PC-9 (cell line): ENCODE data around the gene EGLN1. TPM values are rescaled to one million over a fixed set of nuclear protein-coding genes. Genes with fewer than 3 reads are reported as not detected.

Experiments
- BruUV-seq: library from RNA; stranded (reverse); fragments of 400-500 nt; replicated peaks from 2 replicates; lab custom pipeline; 2021; lab: Mats Ljungman, UMichigan
- CTCF ChIA-PET: fragments of 300-600 bp; sonication (Branson Sonifier 250); formaldehyde crosslinking; loops from one replicate; lab custom pipeline; 2022; ENCODE audit warnings: antibody characterized with exemption; lab: Charles Lee
- POLR2A ChIA-PET: fragments of 300-600 bp; sonication (Branson Sonifier 250); formaldehyde crosslinking; loops from one replicate; lab custom pipeline; 2022; ENCODE audit warnings: antibody characterized with exemption; ENCODE audit not compliant: unreplicated experiment; lab: Charles Lee
- DNase-seq, 2 experiments: peaks; one replicate each; pipeline versions ENCODE4 v3.0.0 to v3.0.0-alpha.2; 2015 to 2022; ENCODE audit warnings: mixed read lengths in 1 of 2
- H2AFZ ChIP-seq: fragments of 200-600 bp; sonication (generic); 2 replicates; pipeline ENCODE4 v1.8.1; 2017; ENCODE audit warnings: antibody characterized with exemption
- H3F3A ChIP-seq: fragments of 200-600 bp; sonication (generic); 2 replicates; pipeline ENCODE4 v1.8.1; 2017; ENCODE audit warnings: antibody characterized with exemption, mild to moderate bottlenecking, low read depth; ENCODE audit not compliant: insufficient read depth
- H3K27ac ChIP-seq: fragments of 200-600 bp; sonication (generic); 2 replicates; pipeline ENCODE4 v1.6.1; 2016; ENCODE audit warnings: mixed run types
- H3K27me3 ChIP-seq: fragments of 200-600 bp; sonication (generic); 2 replicates; pipeline ENCODE4 v1.6.1; 2016; ENCODE audit warnings: low read depth, mixed run types; ENCODE audit not compliant: insufficient read depth
- H3K36me3 ChIP-seq: fragments of 200-600 bp; sonication (generic); 2 replicates; pipeline ENCODE4 v1.6.1; 2016; ENCODE audit warnings: low read depth, mixed run types
- H3K4me1 ChIP-seq: fragments of 200-600 bp; sonication (generic); replicated peaks from 2 replicates; pipeline ENCODE4 v1.6.1; 2016; ENCODE audit warnings: mixed run types; ENCODE audit not compliant: insufficient read depth
- H3K4me2 ChIP-seq: fragments of 200-600 bp; sonication (generic); 2 replicates; pipeline ENCODE4 v1.6.1; 2017; ENCODE audit warnings: mixed run types
- H3K4me3 ChIP-seq: fragments of 200-600 bp; sonication (generic); 2 replicates; pipeline ENCODE4 v1.6.1; 2016; ENCODE audit warnings: mixed run types
- H3K79me2 ChIP-seq: fragments of 200-600 bp; sonication (generic); 2 replicates; pipeline ENCODE4 v1.6.1; 2017; ENCODE audit warnings: low read depth, mixed run types
- H3K9me2 ChIP-seq: fragments of 200-600 bp; sonication (generic); 2 replicates; pipeline ENCODE4 v1.8.1; 2017; ENCODE audit warnings: mild to moderate bottlenecking; ENCODE audit not compliant: insufficient read depth
- H3K9me3 ChIP-seq: fragments of 200-600 bp; sonication (generic); 2 replicates; pipeline ENCODE4 v1.8.1; 2016; ENCODE audit warnings: low read depth; ENCODE audit not compliant: insufficient read depth
- H4K20me1 ChIP-seq: fragments of 200-600 bp; sonication (generic); 2 replicates; pipeline ENCODE4 v1.8.1; 2017; ENCODE audit not compliant: insufficient read depth
- CTCF ChIP-seq: fragments of 200-600 bp; sonication (generic); conservative IDR thresholded peaks from 2 replicates; pipeline ENCODE4 v1.6.1; 2017; ENCODE audit warnings: mixed run types, antibody characterized with exemption, mild to moderate bottlenecking, moderate library complexity
- EZH2 ChIP-seq: fragments of 200-600 bp; sonication (generic); IDR thresholded peaks from 2 replicates; pipeline ENCODE4 v1.8.0; 2017; ENCODE audit warnings: antibody characterized with exemption, low read depth
- intact Hi-C: fragments of 100-400 bp; cut with micrococcal nuclease; formaldehyde crosslinking; loops from one replicate; pipeline ENCODE4 v1.10.0; 2022; ENCODE audit not compliant: unreplicated experiment
- total RNA-seq: library from RNA; stranded (reverse); gene quantifications from 2 replicates; pipeline ENCODE4 v1.2.3, GENCODE V29; 2021

Gene EGLN1
- total RNA-seq, 1 experiment from 2014 or later, result 18.8 TPM

- Histone ChIP-seq H2AFZ (no peak overlapping the region), H3K27ac (no peak overlapping the region), H4K20me1 (no peaks in the 10 kb centered on the region), H3K79me2 (peaks cover 95% of the 10 kb centered on the region), H3K4me3 (no peak overlapping the region), H3K27me3 (no peaks in the 10 kb centered on the region), H3K9me3 (no peaks in the 10 kb centered on the region), H3F3A (peaks cover 1% of the 10 kb centered on the region), H3K9me2 (no peaks in the 10 kb centered on the region), H3K4me2 (no peak overlapping the region), H3K4me1 (peaks cover 31% of the 10 kb centered on the region), H3K36me3 (0 out of 2 replicates have a peak, but pooled peaks cover 4% of the 10 kb centered on the region)
- intact Hi-C loops, result no loop called here
- ChIA-PET POLR2A (no interaction called here), CTCF (no interaction called here)
- no TSS peak for BruUV-seq
- TF ChIP-seq CTCF, result no peak
- TF ChIP-seq EZH2, result no peak
- DNase-seq, result no peak
Measured at GRCh38 chr1:231413749-231414082, 8.4 kb downstream of the EGLN1 start.

- DNase-seq, result no peak
- ChIA-PET CTCF (no interaction called here), POLR2A (no interaction called here)
- Histone ChIP-seq H3K4me3 (no peak overlapping the region), H3K27ac (no peak overlapping the region), H3K79me2 (peaks cover 86% of the 10 kb centered on the region), H4K20me1 (no peaks in the 10 kb centered on the region), H3K4me2 (no peak overlapping the region), H3K4me1 (peaks cover 27% of the 10 kb centered on the region), H3F3A (peaks cover 10% of the 10 kb centered on the region), H3K9me3 (no peaks in the 10 kb centered on the region), H3K36me3 (0 out of 2 replicates have a peak, but pooled peaks cover 4% of the 10 kb centered on the region), H3K9me2 (no peaks in the 10 kb centered on the region), H2AFZ (no peak overlapping the region), H3K27me3 (no peaks in the 10 kb centered on the region)
- intact Hi-C loops, result no loop called here
- no TSS peak for BruUV-seq
- TF ChIP-seq CTCF (no peak), EZH2 (no peak)
Measured at GRCh38 chr1:231411036-231411531, 11.0 kb downstream of the EGLN1 start.

GRCh38 chr1:231410036-231410612 is 12.0 kb downstream of the EGLN1 start:
- H3K27ac ChIP-seq, result no peak overlapping the region
- no peaks in the 10 kb centered on the region for H3K9me3 ChIP-seq
- no peak for DNase-seq
- CTCF ChIA-PET, result no interaction called here
- intact Hi-C loops, result no loop called here
- H3K27me3 ChIP-seq, result no peaks in the 10 kb centered on the region
- H3K4me2 ChIP-seq, result no peak overlapping the region
- POLR2A ChIA-PET, result no interaction called here
- peaks cover 10% of the 10 kb centered on the region for H3F3A ChIP-seq
- H4K20me1 ChIP-seq, result no peaks in the 10 kb centered on the region
- no peak overlapping the region for H2AFZ ChIP-seq
- H3K4me3 ChIP-seq, result no peak overlapping the region
- no peak for TF ChIP-seq EZH2
- TF ChIP-seq CTCF, result no peak
- no TSS peak for BruUV-seq
- H3K4me1 ChIP-seq, result peaks cover 27% of the 10 kb centered on the region
- peaks cover 82% of the 10 kb centered on the region for H3K79me2 ChIP-seq
- H3K36me3 ChIP-seq, result 0 out of 2 replicates have a peak, but pooled peaks cover 4% of the 10 kb centered on the region
- no peaks in the 10 kb centered on the region for H3K9me2 ChIP-seq
